DND-41 (cell line): ENCODE data around the gene FNBP1.
"Not testable (repeated sequence)": the region's sequence is repeated elsewhere in the genome, so short reads cannot be mapped to it uniquely, and the experiment has no call there.

ENCODE experiments used
- ATAC-seq: fragments of 200-7000 bp; cut with Tn5 transposase; 3 replicates; pipeline ENCODE4 v1.9.1; 2021; ENCODE audit warnings: low read depth; ENCODE audit not compliant: insufficient read depth
- DNase-seq: peaks from one replicate; pipeline ENCODE4 v3.0.0-alpha.2; 2020
- H2AFZ ChIP-seq: 2 replicates; pipeline ENCODE4 v1.6.0; 2012; ENCODE audit warnings: low read depth, low read length
- H3K27ac ChIP-seq: 2 replicates; pipeline ENCODE4 v1.5.1; 2012; ENCODE audit warnings: low read length, inconsistent platforms
- H3K27me3 ChIP-seq: fragments of 200-600 bp; sonication (generic); 2 replicates; pipeline ENCODE4 v1.6.0; 2012; ENCODE audit warnings: low read length, mild to moderate bottlenecking, inconsistent platforms; ENCODE audit not compliant: insufficient read depth, poor library complexity
- H3K36me3 ChIP-seq: 2 replicates; pipeline ENCODE4 v1.5.1; 2012; ENCODE audit warnings: low read length, inconsistent platforms; ENCODE audit not compliant: insufficient read depth
- H3K4me1 ChIP-seq: 2 replicates; pipeline ENCODE4 v1.5.1; 2012; ENCODE audit warnings: mild to moderate bottlenecking, low read length; ENCODE audit not compliant: insufficient read depth
- H3K4me2 ChIP-seq: 2 replicates; pipeline ENCODE4 v1.6.0; 2012; ENCODE audit warnings: mild to moderate bottlenecking, moderate library complexity, low read length, inconsistent platforms; ENCODE audit not compliant: insufficient read depth
- H3K4me3 ChIP-seq, 2 experiments: fragments of 200-600 bp in 1 of 2; shearing (Covaris generic) in 1 of 2; 2 replicates each; pipeline ENCODE4 v1.5.1; 2012 to 2016; ENCODE audit warnings: inconsistent platforms in 2 of 2, low read length in 2 of 2, mild to moderate bottlenecking in 2 of 2, low read depth in 1 of 2, moderate library complexity in 1 of 2
- H3K79me2 ChIP-seq: 2 replicates; pipeline ENCODE4 v1.6.0; 2012; ENCODE audit warnings: low read length, inconsistent platforms; ENCODE audit not compliant: insufficient read depth
- H3K9ac ChIP-seq: 2 replicates; pipeline ENCODE4 v1.6.0; 2012; ENCODE audit warnings: low read depth, mild to moderate bottlenecking, inconsistent platforms, low read length, moderate library complexity
- H3K9me3 ChIP-seq: 2 replicates; pipeline ENCODE4 v1.5.1; 2012; ENCODE audit warnings: low read length, moderate library complexity, mild to moderate bottlenecking, inconsistent platforms; ENCODE audit not compliant: insufficient read depth, severe bottlenecking
- H4K20me1 ChIP-seq: 2 replicates; pipeline ENCODE4 v1.6.0; 2012; ENCODE audit warnings: low read length; ENCODE audit not compliant: insufficient read depth
- EZH2 ChIP-seq: IDR thresholded peaks from 3 replicates; pipeline ENCODE4 v1.6.1; 2012; ENCODE audit warnings: borderline replicate concordance, low read depth, mild to moderate bottlenecking, moderate library complexity, low read length, inconsistent platforms; ENCODE audit not compliant: severe bottlenecking
- TF ChIP-seq, protein P1 (sequence below): IDR thresholded peaks from 2 replicates; pipeline ENCODE4 v1.5.1; 2012; ENCODE audit warnings: borderline replicate concordance, low read length, moderate library complexity, mild to moderate bottlenecking; ENCODE audit not compliant: poor library complexity, severe bottlenecking; ENCODE audit errors: extremely low read depth

The FNBP1 gene

GRCh38 chr9:129987047-129987446 is 55.9 kb downstream of the FNBP1 start:
- no peak overlapping the region for H3K9ac ChIP-seq
- H4K20me1 ChIP-seq = peaks cover 73% of the 10 kb centered on the region
- no peak overlapping the region for H3K4me3 ChIP-seq
- DNase-seq = no peak
- H3K27me3 ChIP-seq = no peaks in the 10 kb centered on the region
- H3K27ac ChIP-seq = no peak overlapping the region
- ATAC-seq = no peak
- H3K9me3 ChIP-seq = no peaks in the 10 kb centered on the region
- peaks cover 67% of the 10 kb centered on the region for H3K36me3 ChIP-seq
- H3K4me1 ChIP-seq = no peaks in the 10 kb centered on the region
- no peak for TF ChIP-seq EZH2
- TF ChIP-seq, protein P1, sequence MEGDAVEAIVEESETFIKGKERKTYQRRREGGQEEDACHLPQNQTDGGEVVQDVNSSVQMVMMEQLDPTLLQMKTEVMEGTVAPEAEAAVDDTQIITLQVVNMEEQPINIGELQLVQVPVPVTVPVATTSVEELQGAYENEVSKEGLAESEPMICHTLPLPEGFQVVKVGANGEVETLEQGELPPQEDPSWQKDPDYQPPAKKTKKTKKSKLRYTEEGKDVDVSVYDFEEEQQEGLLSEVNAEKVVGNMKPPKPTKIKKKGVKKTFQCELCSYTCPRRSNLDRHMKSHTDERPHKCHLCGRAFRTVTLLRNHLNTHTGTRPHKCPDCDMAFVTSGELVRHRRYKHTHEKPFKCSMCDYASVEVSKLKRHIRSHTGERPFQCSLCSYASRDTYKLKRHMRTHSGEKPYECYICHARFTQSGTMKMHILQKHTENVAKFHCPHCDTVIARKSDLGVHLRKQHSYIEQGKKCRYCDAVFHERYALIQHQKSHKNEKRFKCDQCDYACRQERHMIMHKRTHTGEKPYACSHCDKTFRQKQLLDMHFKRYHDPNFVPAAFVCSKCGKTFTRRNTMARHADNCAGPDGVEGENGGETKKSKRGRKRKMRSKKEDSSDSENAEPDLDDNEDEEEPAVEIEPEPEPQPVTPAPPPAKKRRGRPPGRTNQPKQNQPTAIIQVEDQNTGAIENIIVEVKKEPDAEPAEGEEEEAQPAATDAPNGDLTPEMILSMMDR = no peak
- peaks cover 98% of the 10 kb centered on the region for H3K79me2 ChIP-seq
- no peak overlapping the region for H2AFZ ChIP-seq
- no peak overlapping the region for H3K4me2 ChIP-seq

GRCh38 chr9:129984589-129984988 is 58.4 kb downstream of the FNBP1 start:
- not testable (repeated sequence) for H3K4me3 ChIP-seq, H3K4me1 ChIP-seq, H3K9ac ChIP-seq, H3K27ac ChIP-seq, ATAC-seq, H3K27me3 ChIP-seq, DNase-seq, H3K9me3 ChIP-seq, H3K4me2 ChIP-seq, H2AFZ ChIP-seq
- H3K36me3 ChIP-seq = peaks cover 61% of the 10 kb centered on the region
- peaks cover 97% of the 10 kb centered on the region for H3K79me2 ChIP-seq
- H4K20me1 ChIP-seq = peaks cover 62% of the 10 kb centered on the region

DNA sequence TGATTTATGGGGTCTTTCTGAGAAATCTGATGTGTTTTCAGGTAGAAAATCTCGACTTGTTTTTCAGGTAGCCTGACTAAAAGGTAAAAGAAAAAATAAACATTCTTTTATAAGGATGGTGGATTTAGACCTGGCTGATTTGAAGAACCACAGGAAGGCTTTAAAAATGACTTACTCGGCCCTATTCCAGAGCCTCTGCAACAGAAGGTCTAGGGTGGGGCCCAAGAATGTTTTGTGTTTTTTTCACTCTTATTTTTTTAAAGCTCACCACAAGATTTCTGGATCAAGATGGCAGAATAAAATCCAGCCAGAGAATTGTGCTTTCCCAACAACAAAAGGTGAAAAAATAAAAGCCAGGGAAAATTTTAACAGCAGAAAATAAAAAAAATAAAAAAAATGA is 59.1 kb downstream of the FNBP1 start:
- DNase-seq = no peak

GRCh38 chr9:129981180-129981907 is 61.6 kb downstream of the FNBP1 start:
- H3K9ac ChIP-seq = no peak overlapping the region
- H3K9me3 ChIP-seq = no peaks in the 10 kb centered on the region
- H3K4me1 ChIP-seq = no peaks in the 10 kb centered on the region
- H3K79me2 ChIP-seq = peaks cover 98% of the 10 kb centered on the region
- no peak for TF ChIP-seq EZH2
- TF ChIP-seq, protein P1 = no peak
- peaks cover 39% of the 10 kb centered on the region for H4K20me1 ChIP-seq
- H3K27me3 ChIP-seq = no peaks in the 10 kb centered on the region
- ATAC-seq (no peak), DNase-seq (no peak)
- H3K4me2 ChIP-seq = no peak overlapping the region
- H3K27ac ChIP-seq = no peak overlapping the region
- no peak overlapping the region for H2AFZ ChIP-seq
- no peak overlapping the region for H3K4me3 ChIP-seq
- H3K36me3 ChIP-seq = peaks cover 67% of the 10 kb centered on the region

More for the DNA sequence above, 59.1 kb downstream of the FNBP1 start:
- Histone ChIP-seq H3K4me1 (no peaks in the 10 kb centered on the region), H3K4me2 (no peak overlapping the region), H3K79me2 (peaks cover 97% of the 10 kb centered on the region), H3K4me3 (no peak overlapping the region), H3K9me3 (no peaks in the 10 kb centered on the region), H4K20me1 (peaks cover 55% of the 10 kb centered on the region), H3K27ac (no peak overlapping the region), H2AFZ (no peak overlapping the region), H3K9ac (no peak overlapping the region), H3K27me3 (no peaks in the 10 kb centered on the region), H3K36me3 (peaks cover 61% of the 10 kb centered on the region)
- TF ChIP-seq, protein P1 = no peak
- no peak for TF ChIP-seq EZH2
- ATAC-seq = no peak

- DNase-seq = not testable (repeated sequence)
- peaks cover 69% of the 10 kb centered on the region for H3K36me3 ChIP-seq
Observed at GRCh38 chr9:129980224-129980623, 62.8 kb downstream of the FNBP1 start.

More at GRCh38 chr9:129980224-129980623, 62.8 kb downstream of the FNBP1 start:
- peaks cover 39% of the 10 kb centered on the region for H4K20me1 ChIP-seq
- not testable (repeated sequence) for H3K4me1 ChIP-seq, H3K27ac ChIP-seq, H3K9ac ChIP-seq, H2AFZ ChIP-seq, H3K9me3 ChIP-seq, ATAC-seq, H3K4me2 ChIP-seq, H3K4me3 ChIP-seq, H3K27me3 ChIP-seq
- H3K79me2 ChIP-seq = peaks cover 98% of the 10 kb centered on the region
